TTC549 (cell line): ENCODE measurements around the gene DUSP2.

Experiments used
- FAIRE-seq: peaks from 2 replicates; lab custom pipeline; 2012; peaks lifted over from hg19 to GRCh38; lab: Jason Lieb, UNC

The DUSP2 gene, protein sequence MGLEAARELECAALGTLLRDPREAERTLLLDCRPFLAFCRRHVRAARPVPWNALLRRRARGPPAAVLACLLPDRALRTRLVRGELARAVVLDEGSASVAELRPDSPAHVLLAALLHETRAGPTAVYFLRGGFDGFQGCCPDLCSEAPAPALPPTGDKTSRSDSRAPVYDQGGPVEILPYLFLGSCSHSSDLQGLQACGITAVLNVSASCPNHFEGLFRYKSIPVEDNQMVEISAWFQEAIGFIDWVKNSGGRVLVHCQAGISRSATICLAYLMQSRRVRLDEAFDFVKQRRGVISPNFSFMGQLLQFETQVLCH

DNA sequence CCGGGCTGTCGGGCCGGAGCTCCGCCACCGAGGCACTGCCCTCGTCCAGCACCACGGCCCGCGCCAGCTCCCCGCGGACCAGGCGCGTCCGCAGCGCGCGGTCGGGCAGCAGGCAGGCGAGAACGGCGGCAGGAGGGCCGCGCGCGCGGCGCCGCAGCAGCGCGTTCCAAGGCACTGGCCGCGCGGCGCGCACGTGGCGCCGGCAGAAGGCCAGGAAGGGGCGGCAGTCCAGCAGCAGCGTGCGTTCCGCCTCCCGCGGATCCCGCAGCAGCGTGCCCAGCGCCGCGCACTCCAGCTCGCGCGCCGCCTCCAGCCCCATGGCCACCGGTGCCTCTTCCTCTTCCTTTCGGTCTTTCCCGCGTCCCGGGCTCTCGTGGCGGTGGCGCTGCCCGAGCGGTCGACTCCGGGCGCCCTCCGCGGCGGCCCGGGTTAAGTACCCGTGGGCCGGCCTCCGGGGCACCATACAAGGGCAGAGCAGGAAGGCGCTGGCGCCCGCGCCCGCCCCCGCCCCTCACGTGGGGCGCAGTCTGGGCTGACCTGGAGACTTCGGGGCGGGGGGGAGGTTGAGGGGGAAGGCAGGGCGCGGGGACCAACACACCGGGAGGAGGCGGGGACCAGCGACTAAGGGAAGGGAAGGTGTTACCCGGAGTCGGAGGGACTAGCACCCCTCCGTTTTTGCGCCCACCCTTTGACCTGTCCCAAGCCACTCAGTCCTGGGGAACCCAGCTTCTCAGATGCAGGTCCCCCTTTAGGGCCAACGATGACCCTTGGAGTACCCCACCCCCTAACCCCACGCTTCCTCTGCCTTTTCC, at the start of gene DUSP2:
DUSP2 (minus strand) TSS at position 405 of the 812 bp plus-strand sequence; CDS start at position 319, 86 bp downstream.
- FAIRE-seq, result no peak

DNA sequence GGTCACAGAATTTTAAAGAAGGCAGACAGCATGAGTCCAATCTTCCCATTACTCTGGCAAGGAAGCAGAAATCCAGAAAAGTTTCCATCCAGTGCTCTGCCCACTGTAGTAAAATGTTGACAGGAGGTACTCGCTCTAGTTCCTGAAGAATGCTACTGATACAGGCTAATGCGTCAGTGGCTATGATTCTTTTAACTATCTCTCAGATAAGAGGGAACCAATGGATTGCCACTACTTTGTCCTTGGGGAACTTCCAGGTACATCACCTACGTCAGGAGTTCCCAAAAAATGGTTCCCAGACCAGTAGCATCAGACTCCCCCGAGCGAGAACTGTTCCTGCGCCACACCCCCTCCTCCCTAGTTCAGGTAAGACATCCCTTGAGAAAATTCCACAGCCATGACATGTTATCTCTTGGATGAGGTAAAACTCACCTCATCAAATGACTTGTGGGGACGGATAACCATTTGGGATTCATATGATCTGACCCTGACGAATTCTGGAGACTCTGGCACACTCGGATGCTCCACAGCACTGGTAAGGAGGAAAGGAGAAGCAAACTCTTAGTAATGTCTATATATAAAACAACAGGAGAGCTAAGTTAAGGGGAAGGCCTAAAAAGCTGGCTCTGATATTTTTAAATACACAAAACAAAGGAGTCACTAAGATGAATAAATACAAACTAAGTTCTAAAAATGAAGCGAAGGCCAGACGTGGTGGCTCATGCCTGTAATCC, 46.9 kb upstream of the DUSP2 start:
- no peak for FAIRE-seq

DNA sequence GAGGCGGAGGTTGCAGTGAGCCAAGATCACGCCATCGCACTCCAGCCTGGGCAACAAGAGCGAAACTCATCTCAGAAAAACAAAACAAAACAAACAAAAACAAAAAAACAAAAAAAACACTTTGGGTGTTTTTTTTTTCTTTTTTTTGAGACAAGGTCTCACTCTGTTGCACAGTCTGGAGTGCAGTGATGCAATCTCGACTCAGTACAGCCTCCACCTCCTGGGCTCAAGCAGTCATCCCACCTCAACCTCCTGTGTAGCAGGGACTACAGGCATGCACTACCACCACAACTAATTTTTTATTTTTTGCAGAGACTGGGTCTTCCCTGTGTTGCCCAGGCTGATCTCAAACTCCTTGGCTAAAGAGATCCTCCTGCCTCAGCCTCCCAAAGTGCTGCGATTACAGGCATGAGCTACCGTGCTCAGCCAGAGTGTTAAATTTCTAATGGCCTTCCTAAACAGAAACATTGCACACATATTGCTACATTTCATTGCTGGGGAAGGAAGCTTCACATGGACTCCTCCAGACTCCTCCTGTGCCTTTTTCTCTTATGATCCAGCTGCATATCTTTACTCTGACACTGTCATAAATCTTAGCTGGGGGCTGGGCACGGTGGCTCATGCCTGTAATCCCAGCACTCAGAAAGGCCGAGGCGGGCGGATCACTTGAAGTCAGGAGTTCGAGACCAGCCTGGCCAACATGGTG, 43.7 kb upstream of the DUSP2 start:
- FAIRE-seq, result no peak

DNA sequence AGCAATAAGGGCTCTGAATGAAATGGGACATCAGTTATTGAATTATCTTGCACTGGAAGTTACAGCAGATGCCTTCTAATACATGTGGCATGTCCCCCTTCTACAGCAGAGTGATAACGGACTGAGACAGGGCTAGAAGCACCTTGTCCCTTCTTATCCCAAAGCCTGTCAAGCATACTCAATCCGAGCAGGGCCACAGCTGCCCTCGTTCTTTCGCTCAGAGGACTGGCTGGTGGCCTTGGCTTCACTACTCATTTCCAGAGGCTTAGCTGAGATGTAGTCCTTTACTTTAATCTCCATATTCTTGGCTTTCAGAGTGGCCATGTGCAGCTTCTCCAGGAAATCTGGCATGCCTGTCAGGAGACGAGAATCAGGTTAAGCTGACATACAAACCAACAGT, 41.3 kb upstream of the DUSP2 start:
- no peak for FAIRE-seq

DNA sequence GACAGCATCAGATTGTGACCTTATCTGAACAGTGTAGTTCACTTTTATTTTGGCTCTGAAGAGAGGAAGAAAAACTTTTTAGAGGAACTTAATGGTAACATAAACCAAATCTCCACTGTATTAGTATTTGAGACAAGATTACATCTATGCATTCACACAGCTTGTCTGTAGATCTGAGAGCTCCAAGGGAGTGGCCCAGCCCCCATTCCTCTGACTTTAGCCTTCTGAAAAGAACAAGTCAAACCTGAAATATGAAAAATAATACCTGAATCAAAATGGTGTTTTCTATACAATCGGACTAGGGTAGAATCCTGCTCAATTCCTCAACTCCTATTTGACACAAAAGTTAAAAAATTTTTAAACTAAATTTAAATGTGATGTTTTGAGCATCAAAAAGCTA, 40.3 kb upstream of the DUSP2 start:
- FAIRE-seq, result no peak

DNA sequence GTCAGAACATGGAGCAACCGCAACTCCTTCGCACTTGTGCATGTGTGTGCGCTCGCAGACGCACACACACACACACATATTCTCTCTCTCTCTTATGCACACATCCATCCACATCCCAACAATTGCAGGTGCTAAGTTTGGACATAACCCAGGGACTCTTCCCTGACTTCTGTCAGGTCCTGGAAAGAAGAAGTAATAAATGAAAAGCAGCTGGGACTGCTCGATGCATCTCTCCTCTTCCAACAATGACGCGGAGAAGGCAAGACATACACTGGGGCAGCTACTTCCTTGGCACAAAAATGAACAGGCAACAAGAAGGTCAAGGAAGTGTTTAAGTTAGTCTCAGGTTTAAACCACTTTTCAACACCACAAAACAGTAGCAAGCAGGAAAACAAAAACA, 39.7 kb upstream of the DUSP2 start:
- no peak for FAIRE-seq

DNA sequence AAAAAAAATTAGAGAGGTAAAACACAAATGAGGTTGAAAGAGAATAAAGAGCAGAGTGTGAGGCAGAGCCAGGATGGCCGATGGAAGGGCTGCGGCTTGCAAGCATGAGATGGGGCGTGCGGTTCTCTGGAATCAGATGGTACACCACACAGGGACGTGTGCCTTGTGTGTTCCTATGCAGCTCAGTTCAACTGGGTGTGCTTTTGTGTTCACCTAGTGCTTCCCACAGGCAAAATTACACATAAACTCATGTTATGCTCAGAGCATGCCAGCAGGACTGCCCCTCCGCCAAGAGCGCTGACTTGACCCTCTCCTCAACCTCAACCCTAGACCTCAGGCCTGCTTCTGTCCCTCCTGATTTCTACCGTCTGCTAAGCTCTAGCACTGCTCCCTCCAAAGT, 38.9 kb upstream of the DUSP2 start:
- FAIRE-seq, result no peak

DNA sequence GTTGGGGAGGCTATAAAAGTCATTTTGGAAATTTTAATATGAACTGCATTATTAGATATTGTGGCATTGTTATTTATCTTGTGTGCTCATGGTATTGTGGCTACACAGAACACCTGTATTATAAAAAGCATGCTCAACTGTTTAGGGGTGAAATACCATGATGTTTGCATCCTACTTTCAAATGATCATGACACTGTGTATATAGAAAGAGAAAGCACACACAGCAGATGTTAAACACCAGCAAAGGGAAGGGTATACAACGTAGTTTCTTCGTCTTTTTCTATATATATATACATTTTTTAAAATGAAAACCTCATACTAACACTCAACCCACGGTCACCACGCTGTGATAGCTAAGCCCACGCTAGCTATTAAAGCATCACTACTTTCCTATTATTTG, 36.3 kb upstream of the DUSP2 start:
- no peak for FAIRE-seq

DNA sequence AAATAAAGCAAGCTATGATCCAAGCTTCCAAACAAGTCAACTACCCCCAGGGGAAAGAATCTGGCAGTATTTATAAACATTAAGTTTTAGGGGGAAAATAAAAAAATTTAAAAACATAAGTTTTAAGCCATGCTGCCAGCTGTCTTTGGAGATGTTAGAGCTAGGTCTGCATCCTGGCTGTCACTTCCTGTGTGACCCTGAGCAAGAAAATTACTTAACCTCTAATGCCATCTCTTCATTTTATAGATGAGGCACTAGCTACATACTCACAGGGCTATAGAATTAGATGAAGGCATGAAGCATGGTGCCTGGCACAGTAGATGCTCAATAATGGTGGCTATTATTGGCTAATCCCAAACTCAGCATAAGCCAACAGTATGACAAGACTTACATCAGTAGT, 35.3 kb upstream of the DUSP2 start:
- FAIRE-seq, result no peak

DNA sequence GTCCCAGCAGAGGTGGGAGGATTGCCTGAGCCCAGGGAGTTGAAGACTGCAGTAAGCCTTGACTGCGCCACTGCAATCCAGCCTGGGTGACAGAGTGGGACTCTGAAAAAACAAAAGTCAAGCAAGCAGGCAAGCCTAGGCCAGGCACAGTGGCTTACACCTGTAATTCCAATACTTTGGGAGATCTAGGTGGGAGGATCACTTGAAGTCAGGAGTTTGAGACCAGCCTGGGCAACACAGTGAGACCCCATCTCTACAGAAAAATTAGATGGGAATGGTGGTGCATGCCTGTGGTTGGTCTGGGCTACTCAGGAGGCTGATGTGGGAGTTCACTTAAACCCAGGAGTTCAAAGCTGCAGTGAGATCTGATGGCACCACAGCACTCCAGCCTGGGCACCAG, 34.8 kb upstream of the DUSP2 start:
- no peak for FAIRE-seq

DNA sequence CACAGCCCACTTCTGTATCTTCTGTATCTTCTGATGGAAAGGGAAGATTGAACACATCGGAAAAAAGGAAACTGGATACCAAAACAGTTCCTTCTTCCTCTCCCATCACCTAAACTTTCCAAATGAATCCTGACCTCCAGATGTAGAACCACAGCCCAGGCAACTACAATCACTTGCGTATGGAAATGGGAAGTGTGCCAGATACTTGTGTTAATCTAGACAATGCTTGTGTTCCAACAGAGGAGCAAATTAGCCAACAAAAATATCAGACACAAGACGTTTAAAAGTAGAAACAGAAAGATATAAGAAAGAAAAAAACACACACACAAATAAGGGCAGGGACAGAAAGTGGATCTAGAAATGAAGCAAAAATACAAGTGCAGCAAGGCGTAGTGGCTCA, 31.4 kb upstream of the DUSP2 start:
- FAIRE-seq, result no peak

DNA sequence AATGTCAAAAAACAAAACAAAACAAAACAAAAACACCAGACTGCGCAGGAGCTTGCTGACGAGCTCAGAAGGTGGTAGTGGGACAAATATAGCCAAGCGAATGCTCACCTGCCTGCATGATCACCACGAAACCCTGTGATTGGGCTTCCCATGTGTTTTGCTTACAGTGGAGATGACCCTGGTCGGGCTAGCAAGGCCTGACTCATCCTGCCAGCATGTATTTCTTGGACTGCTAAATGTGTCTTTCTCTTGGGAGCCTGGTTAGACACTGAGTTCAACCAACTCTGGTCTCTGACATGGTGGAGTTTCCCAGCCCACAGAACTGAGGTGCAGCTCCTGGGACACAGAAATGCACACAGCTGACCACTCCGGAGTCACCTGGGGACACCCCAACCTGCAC, 30.7 kb upstream of the DUSP2 start:
- FAIRE-seq, result no peak

DNA sequence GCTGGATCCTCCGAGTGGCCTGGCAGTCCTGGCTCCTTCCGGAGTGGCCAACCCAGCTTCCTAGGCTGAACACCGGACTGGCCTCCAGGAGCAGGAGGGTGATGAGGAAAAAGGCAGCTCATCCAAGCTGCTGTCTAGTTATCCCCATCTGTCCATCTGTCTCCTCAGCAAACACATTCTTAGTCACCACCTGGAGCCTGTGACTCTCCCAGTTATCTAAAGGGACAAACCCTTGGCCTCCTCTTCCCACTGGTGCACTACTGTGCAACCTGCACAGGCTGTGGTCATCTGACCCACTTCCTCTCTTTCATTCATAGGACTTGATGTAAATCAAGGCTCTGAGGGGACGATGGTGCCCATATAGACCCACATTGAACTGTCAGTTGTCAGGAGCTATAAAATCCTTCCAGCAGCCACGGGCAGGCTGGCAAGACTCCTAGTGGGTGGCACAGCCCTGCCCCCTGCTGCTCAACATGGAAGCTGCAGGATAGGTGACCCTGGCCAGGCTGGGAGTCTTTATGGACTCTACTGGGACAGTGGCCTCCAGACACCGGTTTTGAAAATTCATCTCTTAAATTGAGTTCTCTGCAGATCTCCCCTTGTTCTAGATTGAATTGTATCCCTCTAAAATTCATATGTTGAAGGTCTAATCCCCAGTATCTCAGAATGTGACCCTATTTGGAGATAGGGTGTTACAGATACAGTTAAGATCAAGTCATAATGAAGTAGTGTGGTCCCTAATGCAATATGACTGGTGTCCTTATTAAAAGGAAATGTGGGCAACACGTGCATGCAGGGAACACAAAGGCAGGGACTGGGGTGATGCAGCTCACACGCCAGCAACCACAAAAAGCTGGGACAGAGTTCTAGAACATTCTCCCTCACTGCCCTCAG, 29.3 kb upstream of the DUSP2 start:
- FAIRE-seq, result no peak

DNA sequence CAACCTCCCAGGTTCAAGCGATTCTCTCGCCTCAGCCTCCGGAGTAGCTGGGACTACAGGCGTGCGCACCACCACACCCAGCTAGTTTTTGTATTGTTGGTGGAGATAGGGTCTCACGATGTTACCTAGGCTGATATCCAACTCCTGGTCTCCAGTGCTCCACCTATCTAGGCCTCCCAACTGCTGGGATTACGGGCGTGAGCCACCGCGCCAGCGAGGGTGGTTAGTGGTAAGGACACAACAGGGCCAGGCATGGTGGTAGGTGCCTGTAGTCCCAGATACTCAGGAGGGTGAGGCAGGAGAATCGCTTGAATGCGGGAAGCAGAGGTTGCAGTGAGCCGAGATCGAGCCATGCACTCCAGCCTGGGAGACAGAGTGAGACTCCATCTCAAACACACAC, 26.6 kb upstream of the DUSP2 start:
- no peak for FAIRE-seq

DNA sequence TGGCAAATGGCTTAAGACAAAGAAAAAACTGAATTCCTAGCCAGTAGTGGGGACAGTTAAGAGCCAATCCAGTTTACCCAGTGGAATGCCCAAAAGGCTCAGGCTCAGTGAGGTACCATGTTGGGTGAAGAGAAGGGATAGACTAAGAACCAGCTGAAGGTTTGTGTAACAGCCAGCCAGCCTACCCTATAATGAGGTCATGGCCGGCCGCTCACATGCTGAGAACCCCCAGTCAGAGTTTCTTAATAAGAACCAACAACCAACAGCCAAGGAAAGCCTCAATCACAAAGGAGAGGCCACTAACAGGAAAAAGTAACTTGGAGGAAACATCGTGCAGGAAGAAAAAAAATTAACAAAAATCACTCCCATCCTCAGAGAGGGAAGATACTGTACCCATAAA, 25.4 kb upstream of the DUSP2 start:
- no peak for FAIRE-seq

DNA sequence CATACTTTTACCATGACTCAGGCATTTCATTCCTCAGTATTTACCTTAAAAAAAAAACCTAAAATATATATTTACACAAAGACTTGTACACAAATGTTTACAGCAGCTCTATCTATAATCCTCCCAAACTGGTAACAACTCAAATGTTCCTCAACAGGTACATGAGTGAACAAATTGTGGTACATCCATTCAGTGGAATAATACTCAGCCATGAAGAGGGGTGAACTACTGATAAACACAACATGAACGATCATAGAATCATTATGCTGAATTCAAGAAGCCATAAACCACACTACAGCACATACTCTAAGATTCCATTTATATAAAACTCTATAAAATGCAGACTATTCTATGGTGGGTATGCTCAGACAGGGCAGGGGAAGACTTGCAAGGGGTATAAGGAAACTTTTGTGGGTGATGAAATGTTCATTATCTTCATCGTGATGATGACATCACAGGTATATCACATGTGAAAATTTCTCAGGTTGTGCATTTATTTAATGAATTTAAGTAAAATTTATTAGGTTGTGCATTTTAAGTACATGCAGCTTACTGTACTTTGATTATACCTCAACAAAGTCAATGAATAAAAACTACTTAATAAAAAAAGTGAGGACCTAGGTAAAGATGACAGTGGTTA, 24.7 kb upstream of the DUSP2 start:
- FAIRE-seq, result no peak

DNA sequence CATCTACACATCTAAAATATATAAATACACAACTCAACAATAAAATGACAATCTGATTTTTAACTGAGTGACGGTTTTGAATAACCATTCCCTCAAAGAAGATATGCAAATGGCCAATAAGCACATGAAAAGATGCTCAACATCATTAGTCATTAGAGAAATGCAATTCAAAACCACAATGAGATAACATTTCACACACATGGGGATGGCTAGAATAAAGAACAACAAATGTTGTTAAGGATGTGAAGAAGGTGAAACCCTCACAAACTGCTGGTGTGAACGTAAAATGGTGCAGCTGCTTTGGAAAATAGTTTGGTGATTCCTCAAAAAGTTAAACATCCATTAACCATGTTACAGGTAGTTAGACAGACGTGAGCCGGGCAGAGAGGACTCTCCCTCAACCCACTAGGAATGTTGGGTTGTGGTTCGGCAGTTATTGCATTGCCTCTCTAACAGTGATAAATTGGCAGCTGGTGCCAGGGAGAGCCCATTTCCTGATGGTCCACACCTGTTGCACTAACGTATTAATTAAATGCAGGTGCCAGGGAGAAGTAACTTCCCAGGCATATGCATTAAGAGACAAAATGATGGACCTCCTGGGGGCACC, 22.3 kb upstream of the DUSP2 start:
- FAIRE-seq, result no peak

DNA sequence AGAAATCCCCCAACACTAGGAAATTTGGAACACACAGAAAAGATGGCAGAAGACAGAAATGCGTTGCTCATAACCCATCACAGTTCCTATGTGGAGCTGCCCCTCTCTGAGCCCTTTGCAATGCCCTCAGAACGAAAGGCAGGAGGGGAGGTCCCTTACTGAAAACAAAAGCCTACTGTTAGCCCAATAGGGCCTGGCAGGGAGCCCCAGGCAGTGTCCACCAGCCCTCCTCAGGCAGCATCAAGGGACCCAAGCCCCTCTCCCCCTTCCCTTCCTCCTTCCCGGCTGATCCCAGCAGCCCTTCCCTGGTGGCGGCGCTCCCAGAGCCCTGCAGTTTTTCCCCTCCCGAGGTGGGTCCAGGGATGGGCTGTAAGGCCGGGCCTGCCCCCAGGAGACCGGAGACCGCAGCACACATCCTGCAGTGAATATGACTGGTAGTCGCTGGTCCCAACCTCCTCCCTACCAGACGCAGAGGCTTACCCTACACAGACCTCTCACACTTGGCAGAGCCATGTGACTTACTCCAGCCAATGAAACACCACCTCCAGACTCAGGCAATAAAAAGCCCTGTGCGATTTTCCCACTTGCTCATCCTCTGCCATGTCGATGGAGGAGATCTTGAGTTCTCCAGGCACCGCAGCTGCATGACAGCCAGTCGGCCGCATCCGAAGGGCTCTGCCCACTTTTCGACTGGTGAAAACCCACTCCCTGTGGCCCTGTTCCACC, 19.4 kb upstream of the DUSP2 start:
- no peak for FAIRE-seq

DNA sequence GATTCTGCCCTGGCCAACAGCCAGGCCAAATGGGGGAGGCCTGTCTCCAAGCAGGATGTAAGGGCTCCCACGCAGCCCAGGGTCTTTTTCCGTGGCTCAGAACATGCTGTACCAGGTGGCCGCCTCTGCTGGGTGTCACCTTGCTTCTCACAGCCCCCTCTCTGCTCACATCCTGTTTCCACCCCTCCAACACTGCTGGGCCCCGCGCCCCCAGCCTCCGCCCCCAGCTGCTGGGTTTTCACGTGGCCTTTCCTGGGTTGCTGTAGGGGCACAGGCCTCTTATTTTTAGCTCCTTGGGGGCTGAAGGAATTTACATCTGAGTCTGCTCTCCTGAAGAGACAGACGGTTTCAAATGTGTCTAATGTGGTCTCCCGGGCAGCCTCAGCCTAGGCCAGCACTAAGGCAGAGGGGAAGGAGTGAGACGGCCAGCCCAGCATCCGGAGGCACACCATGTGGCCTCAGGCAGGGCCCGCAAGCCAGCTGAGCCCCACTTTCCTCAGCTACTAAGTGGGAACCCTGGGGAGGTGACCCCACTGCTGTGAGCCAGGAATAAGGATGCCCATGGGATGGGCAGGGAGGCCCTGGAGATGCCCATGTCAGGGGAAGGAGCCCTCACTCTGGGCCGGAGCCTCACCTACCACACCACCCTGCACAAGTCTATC, 18.7 kb upstream of the DUSP2 start:
- FAIRE-seq, result no peak
